ENCODE data around the gene GPBAR1.
A peak's percentile ranks its signal among the peaks of the same experiment; 100 is the strongest.

GPBAR1 gene, protein sequence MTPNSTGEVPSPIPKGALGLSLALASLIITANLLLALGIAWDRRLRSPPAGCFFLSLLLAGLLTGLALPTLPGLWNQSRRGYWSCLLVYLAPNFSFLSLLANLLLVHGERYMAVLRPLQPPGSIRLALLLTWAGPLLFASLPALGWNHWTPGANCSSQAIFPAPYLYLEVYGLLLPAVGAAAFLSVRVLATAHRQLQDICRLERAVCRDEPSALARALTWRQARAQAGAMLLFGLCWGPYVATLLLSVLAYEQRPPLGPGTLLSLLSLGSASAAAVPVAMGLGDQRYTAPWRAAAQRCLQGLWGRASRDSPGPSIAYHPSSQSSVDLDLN

GRCh38 chr2:218260742-218261422, at the start of gene GPBAR1:
Gene GPBAR1, plus strand, starts transcription at chr2:218261015. Its CDS starts 1,710 bp downstream, at chr2:218262725.
- no peaks in the 10 kb centered on the region for H3K27me3 Mint-ChIP-seq
- peaks cover 8% of the 10 kb centered on the region for H3K36me3 Mint-ChIP-seq
- no peak for ATAC-seq (ENCODE audit: low read depth)
- H3K9me3 Mint-ChIP-seq = no peaks in the 10 kb centered on the region
- H3K4me3 Mint-ChIP-seq = peak within 1 kb of the TSS; percentile 57
- peak within 1 kb of the TSS; percentile 76 for H3K27ac Mint-ChIP-seq
- peaks cover 32% of the 10 kb centered on the region for H3K4me1 Mint-ChIP-seq
- no peak for DNase-seq (ENCODE audit: low spot score in 2 of 2)

DNA sequence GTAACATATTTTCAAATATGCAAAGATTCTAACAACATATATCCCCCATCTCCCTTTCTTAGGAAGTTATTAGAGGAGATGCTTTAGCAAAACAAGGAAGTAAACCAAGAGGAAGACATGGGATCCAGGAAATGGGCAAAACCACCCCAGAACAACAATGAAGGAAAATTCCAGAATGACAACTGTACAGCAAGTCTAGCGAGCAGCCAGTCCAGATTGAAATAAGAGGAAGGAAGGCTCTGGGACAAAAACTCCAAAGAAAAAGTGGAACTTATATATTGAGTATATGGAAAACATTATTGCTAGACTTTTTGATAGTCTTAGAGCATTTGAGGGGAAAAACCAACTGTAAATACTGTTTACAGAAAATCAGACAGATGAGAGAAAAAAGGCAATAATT, 46.7 kb upstream of the GPBAR1 start:
- H3K27ac Mint-ChIP-seq = no peak overlapping the region
- H3K9me3 Mint-ChIP-seq = peaks cover 5% of the 10 kb centered on the region
- no peak overlapping the region for H3K4me3 Mint-ChIP-seq

DNA sequence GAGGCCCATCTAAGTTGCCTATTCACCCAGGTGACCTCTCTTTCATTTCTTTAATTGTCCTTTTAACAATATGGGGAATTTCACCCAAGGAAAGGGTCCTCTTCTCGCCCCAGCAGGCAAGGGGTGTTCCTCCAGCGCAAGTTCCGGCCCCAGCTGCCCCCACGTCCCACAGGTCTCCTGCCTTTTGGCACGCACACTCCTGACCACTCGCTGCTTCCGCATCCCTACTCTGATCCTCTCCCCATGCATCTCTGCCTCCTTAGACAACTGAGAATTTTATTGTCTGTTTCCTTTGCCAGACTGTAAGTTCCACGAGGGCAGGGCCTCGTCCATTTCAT, 44.5 kb upstream of the GPBAR1 start:
- DNase-seq (ENCODE audit: low spot score in 2 of 2) (peak in 1 of 2 donors; percentile 18), ATAC-seq (ENCODE audit: low read depth) (no peak)
- H3K27me3 Mint-ChIP-seq = no peaks in the 10 kb centered on the region
- H3K36me3 Mint-ChIP-seq = peaks cover 10% of the 10 kb centered on the region
- H3K9me3 Mint-ChIP-seq = no peaks in the 10 kb centered on the region
- peak overlapping the region; percentile 97 for H3K27ac Mint-ChIP-seq
- peak overlapping the region; percentile 99 for H3K4me3 Mint-ChIP-seq
- H3K4me1 Mint-ChIP-seq = peaks cover 17% of the 10 kb centered on the region

More for the DNA sequence above, 46.7 kb upstream of the GPBAR1 start:
- Mint-ChIP-seq H3K27me3 (peaks cover 1% of the 10 kb centered on the region), H3K4me1 (peaks cover 9% of the 10 kb centered on the region), H3K36me3 (peaks cover 7% of the 10 kb centered on the region)
- DNase-seq (ENCODE audit: low spot score in 2 of 2) = no peak
- no peak for ATAC-seq (ENCODE audit: low read depth)

- no peaks in the 10 kb centered on the region for H3K27me3 Mint-ChIP-seq
- H3K27ac Mint-ChIP-seq = peak within 1 kb of the TSS; percentile 97
- H3K4me3 Mint-ChIP-seq = peak within 1 kb of the TSS; percentile 99
- no peaks in the 10 kb centered on the region for H3K9me3 Mint-ChIP-seq
- H3K4me1 Mint-ChIP-seq = peaks cover 21% of the 10 kb centered on the region
- ATAC-seq (ENCODE audit: low read depth) (peak; percentile 74), DNase-seq (ENCODE audit: low spot score in 2 of 2) (peak; percentile 93 to 95)
- H3K36me3 Mint-ChIP-seq = peaks cover 12% of the 10 kb centered on the region
Measured at GRCh38 chr2:218216674-218217359, 44.0 kb upstream of the GPBAR1 start, which contains the start of gene ARPC2. Gene ARPC2, plus strand, starts transcription at chr2:218217189. Its CDS starts 282 bp downstream, at chr2:218217471.

- H3K36me3 Mint-ChIP-seq = peaks cover 12% of the 10 kb centered on the region
- peak overlapping the region; percentile 97 for H3K27ac Mint-ChIP-seq
- H3K4me1 Mint-ChIP-seq = peaks cover 23% of the 10 kb centered on the region
- H3K9me3 Mint-ChIP-seq = no peaks in the 10 kb centered on the region
- ATAC-seq (ENCODE audit: low read depth) (peak; percentile 54), DNase-seq (ENCODE audit: low spot score in 2 of 2) (peak; percentile 61 to 64)
- H3K4me3 Mint-ChIP-seq = peak overlapping the region; percentile 99
- H3K27me3 Mint-ChIP-seq = no peaks in the 10 kb centered on the region
Measured at GRCh38 chr2:218217360-218218267, 43.2 kb upstream of the GPBAR1 start.

GRCh38 chr2:218218268-218219185, 42.3 kb upstream of the GPBAR1 start:
- ATAC-seq (ENCODE audit: low read depth) (peak; percentile 52), DNase-seq (ENCODE audit: low spot score in 2 of 2) (peak in 1 of 2 donors; percentile 42)
- peak overlapping the region; percentile 97 for H3K27ac Mint-ChIP-seq
- H3K9me3 Mint-ChIP-seq = no peaks in the 10 kb centered on the region
- H3K36me3 Mint-ChIP-seq = peaks cover 12% of the 10 kb centered on the region
- peaks cover 31% of the 10 kb centered on the region for H3K4me1 Mint-ChIP-seq
- no peaks in the 10 kb centered on the region for H3K27me3 Mint-ChIP-seq
- H3K4me3 Mint-ChIP-seq = peak overlapping the region; percentile 99

- H3K4me3 Mint-ChIP-seq = peak overlapping the region; percentile 99
- H3K9me3 Mint-ChIP-seq = no peaks in the 10 kb centered on the region
- peaks cover 18% of the 10 kb centered on the region for H3K36me3 Mint-ChIP-seq
- no peak for ATAC-seq (ENCODE audit: low read depth)
- no peak for DNase-seq (ENCODE audit: low spot score in 2 of 2)
- H3K27ac Mint-ChIP-seq = peak overlapping the region; percentile 9
- peaks cover 39% of the 10 kb centered on the region for H3K4me1 Mint-ChIP-seq
- no peaks in the 10 kb centered on the region for H3K27me3 Mint-ChIP-seq
Measured at GRCh38 chr2:218219934-218220333, 40.9 kb upstream of the GPBAR1 start.

- peaks cover 50% of the 10 kb centered on the region for H3K4me1 Mint-ChIP-seq
- H3K27me3 Mint-ChIP-seq = no peaks in the 10 kb centered on the region
- H3K9me3 Mint-ChIP-seq = no peaks in the 10 kb centered on the region
- no peak for DNase-seq (ENCODE audit: low spot score in 2 of 2)
- no peak for ATAC-seq (ENCODE audit: low read depth)
- H3K36me3 Mint-ChIP-seq = peaks cover 28% of the 10 kb centered on the region
- peak overlapping the region; percentile 91 for H3K27ac Mint-ChIP-seq
- peak overlapping the region; percentile 99 for H3K4me3 Mint-ChIP-seq
Measured at GRCh38 chr2:218221000-218221399, 39.8 kb upstream of the GPBAR1 start.

GRCh38 chr2:218223046-218223445, 37.8 kb upstream of the GPBAR1 start:
- Mint-ChIP-seq H3K4me1 (peaks cover 55% of the 10 kb centered on the region), H3K27ac (peak overlapping the region; percentile 82), H3K4me3 (peak overlapping the region; percentile 53), H3K36me3 (peaks cover 34% of the 10 kb centered on the region), H3K9me3 (no peaks in the 10 kb centered on the region), H3K27me3 (no peaks in the 10 kb centered on the region)
- ATAC-seq (ENCODE audit: low read depth) (no peak), DNase-seq (ENCODE audit: low spot score in 2 of 2) (no peak)

GRCh38 chr2:218224186-218224585, 36.6 kb upstream of the GPBAR1 start:
- no peak overlapping the region for H3K4me3 Mint-ChIP-seq
- peaks cover 36% of the 10 kb centered on the region for H3K36me3 Mint-ChIP-seq
- H3K4me1 Mint-ChIP-seq = peaks cover 58% of the 10 kb centered on the region
- DNase-seq (ENCODE audit: low spot score in 2 of 2) (no peak), ATAC-seq (ENCODE audit: low read depth) (no peak)
- peak overlapping the region; percentile 88 for H3K27ac Mint-ChIP-seq
- H3K27me3 Mint-ChIP-seq = no peaks in the 10 kb centered on the region
- no peaks in the 10 kb centered on the region for H3K9me3 Mint-ChIP-seq

DNA sequence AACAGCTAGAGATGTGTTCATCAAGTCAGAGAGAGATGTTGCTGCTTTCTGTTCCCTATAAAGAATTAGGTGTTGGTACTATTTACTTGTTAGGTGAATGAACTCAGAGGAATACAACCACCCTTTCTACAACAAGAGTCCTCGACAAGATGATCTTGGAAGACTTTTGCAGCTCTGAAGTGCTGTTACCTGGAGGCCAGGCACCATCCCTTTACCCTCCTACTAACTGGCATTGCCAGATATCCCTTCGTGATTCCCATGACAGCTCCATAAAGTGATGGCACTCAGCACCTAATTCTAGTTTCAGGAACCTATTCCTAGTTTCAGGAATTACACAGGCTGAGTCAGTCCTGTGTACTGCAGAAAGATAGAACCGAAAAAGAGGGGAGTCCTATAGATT, 33.9 kb upstream of the GPBAR1 start:
- peaks cover 34% of the 10 kb centered on the region for H3K36me3 Mint-ChIP-seq
- H3K27ac Mint-ChIP-seq = peak overlapping the region; percentile 41
- H3K27me3 Mint-ChIP-seq = no peaks in the 10 kb centered on the region
- H3K4me1 Mint-ChIP-seq = peaks cover 54% of the 10 kb centered on the region
- ATAC-seq (ENCODE audit: low read depth) (no peak), DNase-seq (ENCODE audit: low spot score in 2 of 2) (no peak)
- no peaks in the 10 kb centered on the region for H3K9me3 Mint-ChIP-seq
- H3K4me3 Mint-ChIP-seq = no peak overlapping the region

GRCh38 chr2:218228366-218229090, 32.3 kb upstream of the GPBAR1 start:
- no peak for ATAC-seq (ENCODE audit: low read depth)

More at GRCh38 chr2:218228366-218229090, 32.3 kb upstream of the GPBAR1 start:
- Mint-ChIP-seq H3K27ac (peak overlapping the region; percentile 68), H3K4me1 (peaks cover 45% of the 10 kb centered on the region), H3K4me3 (peak overlapping the region; percentile 27), H3K36me3 (peaks cover 41% of the 10 kb centered on the region), H3K27me3 (no peaks in the 10 kb centered on the region), H3K9me3 (no peaks in the 10 kb centered on the region)
- no peak for DNase-seq (ENCODE audit: low spot score in 2 of 2)
